Gastroesophageal sphincter (tissue), 2 donors: ENCODE measurements around the gene ZCCHC7.

Experiments
- EP300 ChIP-seq: sonication (generic); formaldehyde crosslinking; IDR thresholded peaks from one replicate; pipeline ENCODE4 v1.6.1; 2017; ENCODE audit warnings: antibody characterized with exemption, mild to moderate bottlenecking
- POLR2AphosphoS5 ChIP-seq: sonication (generic); formaldehyde crosslinking; IDR thresholded peaks from one replicate; pipeline ENCODE4 v1.6.1; 2017; ENCODE audit warnings: antibody characterized with exemption

GRCh38 chr9:37104183-37104889, 16.0 kb upstream of the ZCCHC7 start:
- TF ChIP-seq POLR2AphosphoS5, result no peak
- TF ChIP-seq EP300, result no peak
